GM20431 (cell line): ENCODE measurements around the gene FTO.

Experiments used
- in situ Hi-C: fragments of 300-500 bp; cut with MseI, MboI; formaldehyde crosslinking; loops from one replicate; pipeline ENCODE4 v1.15.0; 2020; ENCODE audit warnings: low sequenced_read_pairs; ENCODE audit not compliant: unreplicated experiment

The FTO gene

DNA sequence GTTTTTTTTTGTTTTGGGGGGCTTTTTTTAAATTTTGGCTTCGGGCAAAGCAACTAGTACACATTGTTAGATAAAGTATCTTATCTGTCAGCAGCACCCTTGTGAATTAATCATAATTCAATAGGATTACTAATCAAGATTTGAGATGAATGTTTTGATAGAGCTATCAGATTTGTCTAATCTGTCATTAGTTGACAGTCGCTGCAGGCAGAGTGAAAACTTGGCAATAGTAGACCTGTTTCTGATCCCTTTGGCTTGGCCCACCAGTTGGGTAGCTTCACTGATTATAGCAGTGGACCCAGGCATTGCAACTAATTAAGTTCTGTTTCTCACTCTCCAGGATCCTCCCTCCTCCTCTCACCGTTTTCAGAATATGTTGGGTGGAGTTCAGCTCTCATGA, 324.0 kb downstream of the FTO start:
- in situ Hi-C loops = no loop called here

DNA sequence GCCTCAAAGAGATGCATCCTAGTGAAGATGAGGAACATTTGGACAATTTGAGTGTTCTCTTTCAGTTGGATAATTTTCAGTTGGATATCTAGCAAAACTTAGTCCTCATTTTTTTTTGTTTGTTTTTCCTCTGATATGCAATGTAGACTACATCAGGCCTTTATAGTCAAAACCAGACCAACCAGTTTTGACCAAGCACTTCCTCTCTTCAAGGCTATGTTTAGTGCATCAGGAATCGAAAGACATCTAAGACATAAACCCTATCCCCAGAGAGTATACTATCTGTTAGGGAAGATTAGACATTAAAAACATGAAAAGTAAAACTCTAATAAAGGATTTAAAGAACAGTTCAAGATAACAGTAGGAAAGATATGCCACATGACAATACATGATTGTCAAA, 326.5 kb downstream of the FTO start:
- in situ Hi-C loops = no loop called here

- in situ Hi-C loops = no loop called here
Observed at GRCh38 chr16:54031107-54031760, 327.3 kb downstream of the FTO start.

DNA sequence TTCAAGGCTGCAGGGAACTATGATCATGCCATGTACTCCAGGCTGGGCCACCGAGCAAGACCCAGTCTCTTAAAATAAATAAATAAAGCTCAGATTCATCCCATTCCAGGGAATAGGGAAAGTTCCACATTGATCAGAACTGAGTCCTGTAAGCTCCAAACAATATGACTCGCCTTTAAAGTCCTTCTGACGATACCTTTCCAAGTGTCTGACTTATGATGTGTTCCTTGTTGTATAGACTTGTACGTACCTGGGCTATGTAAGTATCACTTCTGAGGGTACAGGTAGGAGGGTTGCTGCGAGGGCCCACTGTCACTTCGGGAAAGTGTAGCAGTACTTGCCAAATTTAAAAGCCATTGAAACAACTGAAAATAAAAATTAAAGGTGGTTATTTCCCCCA, 329.8 kb downstream of the FTO start:
- in situ Hi-C loops = no loop called here

DNA sequence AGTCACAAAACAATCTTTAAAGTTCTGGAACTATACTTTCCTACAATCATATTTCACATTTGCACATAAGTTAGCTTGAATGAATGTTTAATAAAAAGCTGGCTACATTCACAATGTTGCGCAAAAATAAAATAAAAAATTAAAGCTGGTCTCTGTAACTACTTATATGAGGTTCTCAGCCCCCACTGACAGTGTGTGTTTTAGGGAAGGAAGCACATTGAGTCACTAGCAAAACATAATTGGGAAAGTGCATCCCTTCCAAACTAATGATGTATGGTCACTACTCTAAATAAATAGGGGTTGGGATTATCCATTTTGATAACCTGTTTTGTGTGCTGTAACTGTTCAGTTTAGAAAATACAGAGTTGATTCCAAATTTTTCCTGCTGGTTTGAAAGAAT, 330.7 kb downstream of the FTO start:
- in situ Hi-C loops = no loop called here

DNA sequence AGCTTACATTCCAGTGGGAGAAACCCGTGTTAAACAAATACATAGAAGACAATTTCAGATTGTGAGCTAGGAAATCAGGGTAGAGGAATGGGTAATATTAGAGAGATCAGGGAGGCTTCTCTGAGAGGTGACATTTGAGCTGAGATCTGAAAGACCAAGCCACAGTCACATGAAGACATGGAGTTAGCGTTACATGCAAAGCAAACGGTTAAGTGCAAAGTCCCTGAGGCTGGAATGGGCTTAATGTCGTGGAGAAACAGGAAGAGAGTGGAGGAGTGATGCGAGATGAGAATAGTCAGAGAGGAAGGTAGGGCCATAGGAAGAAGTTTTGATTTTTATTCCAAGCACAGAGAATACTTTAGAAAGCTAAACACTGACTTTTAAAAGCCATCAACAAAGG, 336.5 kb downstream of the FTO start:
- in situ Hi-C loops = no loop called here

- in situ Hi-C loops = no loop called here
Observed at GRCh38 chr16:54040975-54041374, 337.0 kb downstream of the FTO start.

- in situ Hi-C loops = no loop called here
Observed at GRCh38 chr16:54048586-54049495, 344.9 kb downstream of the FTO start.

- in situ Hi-C loops = no loop called here
Observed at GRCh38 chr16:54049591-54050458, 345.9 kb downstream of the FTO start.

DNA sequence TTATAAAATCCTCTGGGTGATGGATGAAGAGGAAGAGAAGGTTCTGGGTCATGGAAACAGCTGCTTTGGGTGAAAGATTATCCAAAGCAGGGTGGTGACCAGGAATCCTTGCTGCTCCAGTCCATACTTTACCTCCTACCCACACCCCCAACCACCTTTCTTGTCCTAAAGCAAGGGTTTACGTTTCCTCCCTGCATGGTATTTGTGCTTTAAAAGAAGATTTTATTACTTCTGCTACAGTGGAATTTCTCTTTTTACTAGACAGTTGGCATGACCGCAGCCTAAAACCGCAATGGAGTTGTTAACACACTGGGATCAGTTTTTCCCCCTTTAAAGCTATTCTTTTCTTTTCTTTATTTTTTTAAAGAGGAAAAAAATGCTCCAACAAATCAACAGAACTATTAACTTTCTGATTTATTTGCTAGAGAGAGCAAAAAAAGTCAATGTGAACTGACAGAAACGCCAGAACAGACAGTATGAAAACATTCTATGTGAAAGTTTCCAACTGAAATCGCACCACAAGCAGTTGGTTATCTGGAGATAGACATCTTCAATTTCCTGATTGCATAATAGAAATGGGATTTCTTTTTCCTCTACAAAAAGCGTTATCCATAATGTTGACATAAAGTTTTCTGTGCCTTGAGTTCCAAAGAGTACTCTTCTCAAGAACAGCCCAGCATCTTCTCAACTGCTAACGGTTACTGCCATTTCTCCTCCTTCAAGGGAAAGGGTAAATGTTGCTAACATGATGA, 346.7 kb downstream of the FTO start:
- in situ Hi-C loops = no loop called here

DNA sequence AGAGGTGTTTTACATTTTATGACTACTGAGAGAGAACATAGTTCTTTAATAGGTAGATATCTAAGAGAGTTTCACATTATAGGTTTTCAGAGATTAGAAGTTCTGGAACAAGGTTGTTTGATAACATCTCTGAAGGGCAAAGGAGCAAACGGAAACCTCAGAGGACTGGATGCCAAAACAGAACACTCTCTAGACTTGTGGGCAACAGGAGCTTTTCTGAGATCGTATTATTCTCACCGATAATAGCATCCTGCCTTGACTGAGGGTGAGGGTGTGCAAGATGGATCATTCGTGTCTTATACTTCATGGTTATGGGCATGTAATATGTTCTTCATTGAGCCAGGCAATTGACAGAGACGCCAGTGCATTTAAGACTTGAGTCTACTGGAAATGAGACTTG, 347.9 kb downstream of the FTO start:
- in situ Hi-C loops = no loop called here

DNA sequence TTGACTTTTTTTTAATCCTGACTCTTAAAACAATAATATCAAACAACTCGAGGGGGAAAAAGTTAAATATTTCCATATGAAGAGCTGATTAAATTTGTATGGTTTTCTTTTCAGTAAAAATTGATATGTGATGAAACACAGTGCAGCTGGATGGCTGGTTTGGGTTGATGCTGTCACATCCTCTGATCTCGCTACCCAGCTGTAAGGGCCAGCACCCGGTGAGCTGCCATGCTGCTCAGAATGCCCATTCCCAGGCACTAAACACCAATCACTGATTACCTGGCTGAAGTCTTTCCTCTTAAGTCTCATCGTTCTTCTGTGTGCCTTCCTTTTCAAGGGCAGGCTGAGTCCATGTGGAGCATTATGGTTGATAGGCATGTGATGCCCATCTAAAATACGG, 348.3 kb downstream of the FTO start:
- in situ Hi-C loops = no loop called here

- in situ Hi-C loops = no loop called here
Observed at GRCh38 chr16:54053891-54054820, 350.2 kb downstream of the FTO start.

DNA sequence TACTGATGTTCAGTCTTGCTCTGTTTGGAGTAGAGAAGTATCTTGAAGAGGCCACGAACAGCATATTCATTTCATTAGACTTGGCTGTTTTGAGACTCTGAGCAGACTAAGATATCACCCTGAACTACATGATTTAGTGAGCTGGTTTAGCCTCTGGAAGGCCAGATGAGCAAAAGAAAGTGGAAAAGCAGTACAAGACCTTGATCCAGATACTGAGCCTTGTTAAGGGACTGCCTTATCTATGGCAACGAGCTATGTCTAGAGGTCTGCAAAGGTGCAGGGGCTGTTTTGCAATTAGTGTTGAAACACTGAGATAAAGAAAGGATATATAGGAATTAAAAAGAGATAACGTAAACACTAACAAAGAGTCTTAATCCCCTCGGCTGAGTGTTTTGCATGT, 351.2 kb downstream of the FTO start:
- in situ Hi-C loops = no loop called here

DNA sequence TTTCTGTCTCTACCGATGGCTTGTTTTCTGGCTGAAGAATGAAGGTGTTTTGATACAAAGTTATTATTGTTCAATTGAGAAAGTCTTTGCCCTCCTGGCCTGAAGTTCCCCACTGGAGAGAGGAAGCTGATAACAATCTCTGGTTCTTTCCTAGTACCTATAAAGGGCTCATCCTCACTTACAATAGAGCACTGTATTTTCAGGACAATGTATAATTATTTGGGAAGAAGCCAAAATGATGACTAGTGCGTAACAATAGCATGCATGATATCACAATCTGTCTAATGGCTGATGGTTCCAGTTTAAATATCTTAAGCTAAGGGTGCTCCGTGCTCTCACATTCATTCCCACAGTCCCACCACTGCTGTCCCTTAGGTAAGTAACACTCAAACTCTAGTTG, 351.9 kb downstream of the FTO start:
- in situ Hi-C loops = no loop called here

- in situ Hi-C loops = no loop called here
Observed at GRCh38 chr16:54056921-54057320, 353.0 kb downstream of the FTO start.

DNA sequence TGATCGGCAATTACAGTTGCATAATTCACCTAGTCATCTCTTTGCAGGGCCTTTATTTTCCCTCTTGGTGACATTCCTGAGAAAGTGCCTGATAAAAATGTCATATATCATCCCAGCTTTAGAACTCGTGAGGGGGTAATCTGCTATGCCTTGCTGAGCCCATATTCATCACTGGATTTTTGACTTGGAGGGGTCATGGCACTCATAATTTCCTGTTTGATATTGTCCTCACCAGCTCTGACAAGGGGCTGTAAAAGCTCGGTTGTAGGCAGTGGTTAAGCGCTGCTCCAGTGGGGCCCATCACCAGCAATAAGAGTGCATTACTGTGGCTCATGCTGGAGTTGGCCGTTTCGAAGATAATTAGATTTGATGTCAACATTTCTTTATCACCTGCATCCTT, 355.4 kb downstream of the FTO start:
- in situ Hi-C loops = no loop called here

- in situ Hi-C loops = no loop called here
Observed at GRCh38 chr16:54060599-54061421, 356.9 kb downstream of the FTO start.
